SJSA1 (cell line): ENCODE measurements around the gene GAGE12J. TPM values are rescaled to one million over a fixed set of nuclear protein-coding genes. Genes with fewer than 3 reads are reported as not detected.
A peak's percentile ranks its signal among the peaks of the same experiment; 100 is the strongest.
"Not testable (repeated sequence)": the region's sequence is repeated elsewhere in the genome, so short reads cannot be mapped to it uniquely, and the experiment has no call there.

Experiments used
- DNase-seq, 2 experiments: peaks; one replicate each; pipeline ENCODE4 v3.0.0-alpha.2; 2015 to 2020; ENCODE audit warnings: low spot score in 2 of 2, low read depth in 1 of 2
- H3K27ac ChIP-seq: fragments of 250-450 bp; sonication (Bioruptor Pico); 2 replicates; pipeline ENCODE4 v1.5.1; 2020; ENCODE audit warnings: mild to moderate bottlenecking, moderate library complexity
- H3K27me3 ChIP-seq: fragments of 250-450 bp; sonication (Bioruptor Pico); replicated peaks from 2 replicates; pipeline ENCODE4 v1.5.1; 2020; ENCODE audit warnings: mild to moderate bottlenecking, moderate library complexity
- H3K36me3 ChIP-seq: fragments of 250-450 bp; sonication (Bioruptor Pico); 2 replicates; pipeline ENCODE4 v1.5.1; 2020; ENCODE audit warnings: mild to moderate bottlenecking
- H3K4me1 ChIP-seq: fragments of 250-450 bp; sonication (Bioruptor Pico); replicated peaks from 2 replicates; pipeline ENCODE4 v1.6.1; 2021; ENCODE audit warnings: mild to moderate bottlenecking
- H3K4me3 ChIP-seq: fragments of 250-450 bp; sonication (Bioruptor Pico); 2 replicates; pipeline ENCODE4 v1.5.1; 2020; ENCODE audit warnings: mild to moderate bottlenecking
- H3K9me3 ChIP-seq: fragments of 250-450 bp; sonication (Bioruptor Pico); replicated peaks from 2 replicates; pipeline ENCODE4 v1.5.1; 2020; ENCODE audit warnings: mild to moderate bottlenecking
- total RNA-seq: library from RNA; depleted of rRNA; stranded (reverse); fragments of >200 nt; shearing (Covaris generic); gene quantifications from 2 replicates; pipeline ENCODE4 v1.2.3, GENCODE V29; 2014

The GAGE12J gene
- total RNA-seq, 1 experiment from 2014 or later = not detected

DNA sequence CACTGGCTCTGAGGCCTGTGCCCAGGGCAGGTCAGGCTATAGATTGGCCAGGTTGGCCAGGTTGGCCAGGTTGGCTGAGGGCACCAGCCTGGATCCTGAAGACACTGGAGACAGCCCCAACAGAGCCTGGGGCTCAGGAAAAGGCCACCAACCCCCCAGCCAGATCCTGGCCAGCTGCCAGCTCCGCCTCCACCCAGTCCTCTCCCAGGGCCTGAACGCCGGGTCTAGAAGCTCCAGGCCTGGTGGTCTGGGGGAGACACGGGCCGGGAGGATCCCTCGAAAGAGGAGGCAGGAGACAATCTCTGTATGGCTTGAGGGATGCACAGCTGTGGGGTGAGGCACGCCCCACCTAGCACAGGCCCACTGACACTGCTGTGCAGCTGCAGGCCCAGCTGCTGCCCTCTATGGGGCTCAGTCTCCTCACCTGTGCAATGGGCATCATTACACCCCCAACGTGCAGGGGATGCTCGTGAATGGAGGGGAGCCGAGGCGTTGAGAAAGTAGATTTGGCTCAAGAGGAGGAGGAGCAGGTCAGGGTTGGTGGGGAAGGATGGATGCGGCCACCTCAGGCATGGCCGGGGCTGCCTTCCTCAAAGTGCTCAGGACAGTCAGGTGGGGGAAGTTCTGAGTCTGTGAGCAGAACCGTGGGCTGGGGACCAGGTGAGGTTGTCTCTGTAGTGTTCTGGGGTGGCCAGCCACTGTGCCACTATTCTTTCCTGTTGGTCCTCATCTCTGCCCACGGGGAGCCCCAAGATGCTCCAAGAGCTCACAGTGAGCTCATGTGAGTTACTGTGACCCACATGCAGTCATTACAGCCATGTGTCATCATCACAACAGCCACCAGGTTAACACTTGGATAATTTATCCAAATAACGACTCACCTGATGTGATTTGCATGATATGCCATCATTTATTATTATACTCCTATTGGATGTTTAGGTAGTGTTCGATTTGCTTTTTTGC, 29.2 kb upstream of the GAGE12J start:
- no peak overlapping the region for H3K27ac ChIP-seq
- H3K9me3 ChIP-seq = no peaks in the 10 kb centered on the region
- no peaks in the 10 kb centered on the region for H3K36me3 ChIP-seq
- no peaks in the 10 kb centered on the region for H3K4me1 ChIP-seq
- no peak overlapping the region for H3K4me3 ChIP-seq
- H3K27me3 ChIP-seq = no peaks in the 10 kb centered on the region
- DNase-seq = no peak

GRCh38 chrX:49299293-49299692, 22.5 kb upstream of the GAGE12J start:
- not testable (repeated sequence) for H3K36me3 ChIP-seq, H3K9me3 ChIP-seq, H3K27me3 ChIP-seq, H3K4me1 ChIP-seq, H3K27ac ChIP-seq, DNase-seq, H3K4me3 ChIP-seq

DNA sequence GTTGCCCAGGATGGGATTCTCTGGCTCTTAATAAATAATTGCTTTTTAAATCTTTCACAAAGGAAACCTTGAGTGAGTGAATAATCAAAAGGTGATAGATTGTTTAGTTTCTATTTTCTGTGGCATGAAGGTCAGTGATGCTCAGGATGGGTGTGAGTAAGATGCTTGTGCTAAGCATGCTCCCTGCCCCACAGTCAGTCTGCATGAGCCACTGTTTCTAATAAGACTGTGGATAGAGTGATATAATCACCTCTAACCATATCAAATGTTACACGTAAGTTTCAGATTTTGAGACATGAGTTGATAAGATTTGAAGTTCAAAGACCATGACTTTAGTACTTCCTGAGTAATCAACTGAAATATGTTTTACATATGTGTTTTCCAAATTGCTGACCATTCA, 21.1 kb upstream of the GAGE12J start:
- Histone ChIP-seq H3K27ac (no peak overlapping the region), H3K4me3 (no peak overlapping the region), H3K4me1 (no peaks in the 10 kb centered on the region), H3K27me3 (no peaks in the 10 kb centered on the region), H3K36me3 (no peaks in the 10 kb centered on the region), H3K9me3 (no peaks in the 10 kb centered on the region)
- no peak for DNase-seq

DNA sequence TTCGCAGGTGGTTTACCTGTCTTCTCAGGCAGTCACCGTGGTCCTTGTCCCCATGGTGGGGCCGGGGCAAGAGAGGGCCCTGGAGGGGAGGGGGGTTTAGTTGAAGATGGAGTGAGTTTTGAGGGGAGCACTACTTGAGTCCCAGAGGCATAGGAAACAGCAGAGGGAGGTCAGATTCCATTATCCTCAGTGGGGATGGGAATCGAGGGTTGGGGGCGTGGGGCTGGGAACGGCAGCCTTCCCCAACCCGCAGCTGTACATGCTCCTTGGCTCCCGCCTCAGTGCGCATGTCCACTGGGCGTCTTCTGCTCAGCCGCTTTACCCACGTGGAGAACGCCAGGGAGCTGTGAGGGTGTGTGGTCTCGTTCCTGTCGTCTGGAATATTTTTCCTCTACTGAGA, 18.5 kb upstream of the GAGE12J start, which contains the start of gene GAGE10:
TSS of gene GAGE10 (plus strand) at position 301 of the 400 bp plus-strand sequence. CDS start 1,214 bp downstream, outside the sequence.
- no peak within 1 kb of the TSS for H3K4me3 ChIP-seq
- no peaks in the 10 kb centered on the region for H3K4me1 ChIP-seq
- H3K27ac ChIP-seq = no peak within 1 kb of the TSS
- no peaks in the 10 kb centered on the region for H3K27me3 ChIP-seq
- H3K9me3 ChIP-seq = no peaks in the 10 kb centered on the region
- H3K36me3 ChIP-seq = no peaks in the 10 kb centered on the region
- no peak for DNase-seq

DNA sequence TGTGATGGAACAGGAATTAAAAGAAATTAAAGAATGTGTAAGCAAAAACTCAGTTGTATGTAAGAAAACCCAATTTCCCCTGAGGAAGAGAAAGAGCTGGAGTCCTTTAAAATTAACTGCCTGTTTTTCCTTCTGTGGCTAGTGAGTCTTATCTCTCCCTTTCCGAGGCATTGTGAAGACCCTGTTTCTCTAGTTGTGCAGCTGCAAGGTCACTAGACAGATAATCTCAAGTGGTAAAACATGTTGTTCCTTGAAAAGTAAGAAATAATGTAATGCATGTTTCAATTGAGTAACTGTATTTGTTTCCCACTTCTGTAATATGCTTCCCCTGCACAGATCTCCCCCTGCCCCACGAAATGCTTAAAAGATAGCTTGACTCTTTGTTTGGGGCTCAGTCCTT, 14.1 kb upstream of the GAGE12J start:
- not testable (repeated sequence) for DNase-seq, H3K9me3 ChIP-seq, H3K27me3 ChIP-seq, H3K27ac ChIP-seq, H3K4me3 ChIP-seq, H3K4me1 ChIP-seq, H3K36me3 ChIP-seq

DNA sequence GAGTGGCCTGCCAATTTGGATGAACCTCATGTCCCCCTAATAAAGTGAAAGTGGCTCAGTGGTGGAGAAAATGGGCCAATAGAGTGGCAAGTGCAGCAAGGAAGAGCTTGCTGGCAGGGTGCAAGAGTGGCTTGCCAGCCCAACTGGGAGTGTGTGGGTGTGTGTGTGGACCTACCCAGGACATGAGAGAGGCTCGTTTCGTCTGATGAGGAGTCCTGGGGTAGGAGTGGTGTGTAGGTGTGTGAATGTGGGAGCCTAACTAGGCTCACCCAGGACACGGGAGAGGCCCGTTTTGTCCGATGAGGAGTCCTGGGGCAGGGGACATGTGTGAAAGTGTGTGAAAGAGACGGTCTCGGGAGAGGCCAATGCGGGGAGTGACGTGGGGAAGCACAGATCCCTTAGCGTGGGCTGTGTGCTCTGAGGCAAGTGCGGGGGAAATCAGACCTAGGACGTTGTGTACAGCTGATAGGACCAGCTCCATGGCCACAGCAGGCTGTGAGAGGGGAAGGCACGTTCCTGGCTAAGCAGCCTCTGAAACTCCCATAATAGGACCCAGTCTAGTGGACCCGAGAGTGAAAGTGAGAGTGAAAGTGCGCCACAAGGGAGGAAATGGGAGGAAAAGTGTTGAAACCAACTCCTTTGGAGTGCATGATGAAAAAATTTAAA, 13.1 kb upstream of the GAGE12J start:
- Histone ChIP-seq H3K27ac (no peak overlapping the region), H3K27me3 (no peaks in the 10 kb centered on the region), H3K9me3 (no peaks in the 10 kb centered on the region), H3K4me1 (no peaks in the 10 kb centered on the region), H3K36me3 (no peaks in the 10 kb centered on the region), H3K4me3 (peak overlapping the region; percentile 13)
- DNase-seq = no peak

- H3K27me3 ChIP-seq = no peaks in the 10 kb centered on the region
- peak overlapping the region; percentile 13 for H3K4me3 ChIP-seq
- peak in 1 of 2 experiments; percentile 17 for DNase-seq
- H3K27ac ChIP-seq = no peak overlapping the region
- no peaks in the 10 kb centered on the region for H3K9me3 ChIP-seq
- H3K36me3 ChIP-seq = no peaks in the 10 kb centered on the region
- H3K4me1 ChIP-seq = no peaks in the 10 kb centered on the region
Observed at GRCh38 chrX:49309401-49309981, 12.3 kb upstream of the GAGE12J start.

DNA sequence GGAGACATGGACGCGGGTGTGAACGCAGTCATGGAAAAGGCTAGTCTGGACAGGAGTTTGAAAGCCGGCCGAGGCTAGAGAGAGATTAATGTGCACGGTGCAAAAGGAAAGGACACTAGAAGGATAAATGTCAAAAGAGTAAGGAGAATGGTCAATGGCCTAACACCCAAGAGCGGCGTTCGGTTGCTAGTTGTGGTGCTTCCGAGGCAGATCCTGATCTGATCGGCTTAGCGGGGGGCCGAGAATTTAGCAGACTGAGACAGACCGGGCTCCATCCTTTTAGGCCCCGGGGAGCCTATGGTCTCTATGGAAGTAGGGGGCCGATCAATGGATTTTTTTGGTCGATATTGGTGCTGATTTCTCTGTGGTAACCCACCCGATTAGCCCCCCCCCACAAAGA, 11.5 kb upstream of the GAGE12J start:
- no peaks in the 10 kb centered on the region for H3K4me1 ChIP-seq
- no peaks in the 10 kb centered on the region for H3K36me3 ChIP-seq
- DNase-seq = no peak
- H3K9me3 ChIP-seq = no peaks in the 10 kb centered on the region
- H3K27ac ChIP-seq = no peak overlapping the region
- H3K4me3 ChIP-seq = no peak overlapping the region
- no peaks in the 10 kb centered on the region for H3K27me3 ChIP-seq

- Histone ChIP-seq H3K36me3 (no peaks in the 10 kb centered on the region), H3K4me3 (no peak overlapping the region), H3K9me3 (no peaks in the 10 kb centered on the region), H3K27me3 (no peaks in the 10 kb centered on the region), H3K27ac (no peak overlapping the region), H3K4me1 (no peaks in the 10 kb centered on the region)
- DNase-seq = no peak
Observed at GRCh38 chrX:49312176-49312575, 9.7 kb upstream of the GAGE12J start.

GRCh38 chrX:49316085-49316484, 5.8 kb upstream of the GAGE12J start:
- Histone ChIP-seq H3K9me3 (no peaks in the 10 kb centered on the region), H3K4me1 (no peaks in the 10 kb centered on the region), H3K27me3 (no peaks in the 10 kb centered on the region), H3K4me3 (no peak overlapping the region), H3K27ac (no peak overlapping the region), H3K36me3 (no peaks in the 10 kb centered on the region)
- no peak for DNase-seq

DNA sequence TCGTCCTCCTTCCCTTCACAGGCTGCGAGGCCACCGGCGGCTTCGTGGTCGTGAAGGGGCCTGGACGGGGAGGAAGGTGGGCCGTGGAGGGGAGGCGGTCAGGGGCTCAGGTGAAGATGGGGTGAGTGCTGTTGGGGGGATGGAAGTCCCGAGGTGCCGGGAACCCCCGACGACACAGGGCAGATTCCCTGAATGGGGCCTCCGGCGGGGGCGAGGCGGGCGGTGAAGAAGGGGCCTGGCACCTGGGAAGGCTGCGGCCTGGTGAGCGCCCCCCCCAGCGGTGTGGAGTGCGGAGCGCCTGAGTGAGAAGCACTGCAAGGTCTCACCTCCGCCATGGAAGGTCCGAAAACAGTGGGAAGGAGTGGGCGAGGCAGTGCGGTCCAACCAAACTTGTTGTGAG, 429 bp downstream of the GAGE12J start:
- H3K27me3 ChIP-seq, H3K27ac ChIP-seq, H3K4me3 ChIP-seq, H3K36me3 ChIP-seq, H3K9me3 ChIP-seq, H3K4me1 ChIP-seq, DNase-seq: not testable (repeated sequence)

DNA sequence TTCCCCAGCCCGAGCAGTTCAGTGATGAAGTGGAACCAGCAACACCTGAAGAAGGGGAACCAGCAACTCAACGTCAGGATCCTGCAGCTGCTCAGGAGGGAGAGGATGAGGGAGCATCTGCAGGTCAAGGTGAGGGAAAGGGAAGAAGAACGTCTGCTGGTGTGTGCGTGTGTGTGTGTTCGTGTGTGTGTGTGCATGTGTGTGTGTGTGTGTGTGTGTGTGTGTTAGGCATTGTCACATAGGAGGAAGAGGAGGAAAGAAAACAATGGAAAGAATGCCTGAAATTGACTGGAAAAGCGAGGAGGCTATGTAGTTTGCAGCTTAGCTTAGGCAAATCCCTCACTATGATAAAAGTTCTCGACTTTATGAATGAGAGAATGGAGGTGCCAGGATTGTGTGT, 1.9 kb downstream of the GAGE12J start:
- not testable (repeated sequence) for H3K4me1 ChIP-seq, H3K27me3 ChIP-seq, DNase-seq, H3K4me3 ChIP-seq, H3K27ac ChIP-seq, H3K9me3 ChIP-seq, H3K36me3 ChIP-seq

DNA sequence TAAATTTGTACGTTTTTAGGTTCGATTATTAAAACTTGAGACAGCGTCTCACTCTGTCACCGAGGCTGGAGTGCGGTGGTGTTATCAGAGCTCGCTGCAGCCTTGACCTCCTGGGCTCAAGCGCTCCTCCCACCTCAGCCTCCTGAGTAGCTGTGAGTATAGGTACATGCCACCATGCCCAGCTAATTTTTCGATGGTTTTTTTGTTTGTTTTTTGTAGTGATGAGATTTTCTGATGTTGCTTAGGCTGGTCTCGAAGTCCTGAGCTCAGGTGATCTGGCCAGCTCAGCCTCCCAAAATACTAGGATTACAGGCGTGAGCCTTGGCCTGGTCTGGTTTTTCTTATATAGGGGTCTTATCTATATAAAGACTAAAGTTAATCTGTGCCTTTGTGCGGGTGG, 8.6 kb downstream of the GAGE12J start:
- not testable (repeated sequence) for H3K4me1 ChIP-seq, H3K9me3 ChIP-seq, H3K27ac ChIP-seq, H3K27me3 ChIP-seq, H3K4me3 ChIP-seq, DNase-seq, H3K36me3 ChIP-seq

GRCh38 chrX:49331282-49331681, 9.4 kb downstream of the GAGE12J start, which contains the start of gene GAGE13:
GAGE13 (plus strand) TSS chrX:49331582; CDS start chrX:49332738, 1,156 bp downstream.
- not testable (repeated sequence) for H3K27ac ChIP-seq, H3K4me1 ChIP-seq, H3K9me3 ChIP-seq, DNase-seq, H3K36me3 ChIP-seq, H3K27me3 ChIP-seq, H3K4me3 ChIP-seq
